Lung (tissue), 12 donors: Measurements from ENCODE around the gene GFRA1. TPM values are rescaled to one million over a fixed set of nuclear protein-coding genes. Genes with fewer than 3 reads are reported as not detected.

Experiments
- ATAC-seq: fragments of 200-7000 bp; cut with Tn5 transposase; one replicate; pipeline ENCODE4 v1.9.1; 2020; ENCODE audit warnings: moderate number of reproducible peaks; ENCODE audit not compliant: insufficient read depth, low FRiP score
- DNase-seq, 3 donors: peaks; one replicate each; pipeline ENCODE4 v3.0.0-alpha.2; 2013 to 2017
- H3K27ac ChIP-seq, 2 donors: one replicate each; pipeline ENCODE4 v1.5.1; 2013; ENCODE audit warnings: mild to moderate bottlenecking in 2 of 2, moderate library complexity in 2 of 2, control low read depth in 1 of 2, inconsistent platforms in 1 of 2, low read depth in 1 of 2, low read length in 1 of 2
- H3K27me3 ChIP-seq, 3 donors: one replicate each; pipeline ENCODE4 v1.5.1; 2013; ENCODE audit warnings: low read length in 2 of 3; ENCODE audit not compliant: control insufficient read depth in 3 of 3, insufficient read depth in 3 of 3
- H3K36me3 ChIP-seq, 4 donors: one replicate each; pipeline ENCODE4 v1.5.1; 2013; ENCODE audit warnings: low read length in 4 of 4, mild to moderate bottlenecking in 1 of 4, moderate library complexity in 1 of 4; ENCODE audit not compliant: control insufficient read depth in 4 of 4, insufficient read depth in 4 of 4
- H3K4me1 ChIP-seq, 5 donors: one replicate each; pipeline ENCODE4 v1.5.1; 2013; ENCODE audit warnings: low read length in 5 of 5, mild to moderate bottlenecking in 2 of 5, moderate library complexity in 1 of 5; ENCODE audit not compliant: control insufficient read depth in 5 of 5, insufficient read depth in 5 of 5
- H3K4me3 ChIP-seq: one replicate; pipeline ENCODE4 v1.5.1; 2013; ENCODE audit warnings: mild to moderate bottlenecking, control low read depth, moderate library complexity
- H3K9ac ChIP-seq, 2 donors: one replicate each; pipeline ENCODE4 v1.5.1; 2013; ENCODE audit warnings: low read length in 2 of 2, control low read depth in 1 of 2; ENCODE audit not compliant: insufficient read depth in 1 of 2
- H3K9me3 ChIP-seq, 4 donors: one replicate each; pipeline ENCODE4 v1.5.1; 2013; ENCODE audit warnings: low read length in 3 of 4, mild to moderate bottlenecking in 1 of 4, moderate library complexity in 1 of 4; ENCODE audit not compliant: control insufficient read depth in 4 of 4, insufficient read depth in 3 of 4
- WGBS, 2 donors: extraction: QIAGEN DNeasy Blood & Tissue Kit; methylation state at CpG; one replicate each; pipeline ENCODE4 v1.1.7; 2013; 5-methylcytosine and 5-hydroxymethylcytosine counted together
- polyA plus RNA-seq, 2 donors: library from polyadenylated mRNA; stranded (reverse); fragments of 200-250 nt; gene quantifications; one replicate each; pipeline ENCODE4 v1.2.1, GENCODE V29; 2013
- total RNA-seq, 2 donors: library from RNA; depleted of rRNA in 1 of 2; stranded (reverse); fragments of >200 nt in 1 of 2; gene quantifications; one replicate each; pipeline ENCODE4 v1.2.1, GENCODE V29; 2014 to 2021
- TF ChIP-seq, protein P1 (sequence below): IDR thresholded peaks from 2 replicates; pipeline ENCODE4 v1.5.1; 2012; ENCODE audit warnings: mild to moderate bottlenecking; ENCODE audit errors: control extremely low read depth, extremely low read depth
- donor health status: control.
- donor health status: control.
- donor health status: Bipolar disorder and iron deficiency.
- donor health status: healthy.
- donor health status: DM: yes; HTN: yes; CAD: no.

GFRA1 gene
- total and polyA plus RNA-seq, 4 donors = 0.51 to 30.4 (median 1.4) TPM

- Histone ChIP-seq H3K36me3 (no peaks in the 10 kb centered on the region), H3K9ac (no peak overlapping the region), H3K27me3 (no peaks in the 10 kb centered on the region), H3K27ac (no peak overlapping the region), H3K9me3 (peaks cover 0 to 5% (median 0%) of the 10 kb centered on the region in 4 donors), H3K4me3 (no peak overlapping the region), H3K4me1 (no peaks in the 10 kb centered on the region)
- DNase-seq = no peak
- TF ChIP-seq, protein P1, sequence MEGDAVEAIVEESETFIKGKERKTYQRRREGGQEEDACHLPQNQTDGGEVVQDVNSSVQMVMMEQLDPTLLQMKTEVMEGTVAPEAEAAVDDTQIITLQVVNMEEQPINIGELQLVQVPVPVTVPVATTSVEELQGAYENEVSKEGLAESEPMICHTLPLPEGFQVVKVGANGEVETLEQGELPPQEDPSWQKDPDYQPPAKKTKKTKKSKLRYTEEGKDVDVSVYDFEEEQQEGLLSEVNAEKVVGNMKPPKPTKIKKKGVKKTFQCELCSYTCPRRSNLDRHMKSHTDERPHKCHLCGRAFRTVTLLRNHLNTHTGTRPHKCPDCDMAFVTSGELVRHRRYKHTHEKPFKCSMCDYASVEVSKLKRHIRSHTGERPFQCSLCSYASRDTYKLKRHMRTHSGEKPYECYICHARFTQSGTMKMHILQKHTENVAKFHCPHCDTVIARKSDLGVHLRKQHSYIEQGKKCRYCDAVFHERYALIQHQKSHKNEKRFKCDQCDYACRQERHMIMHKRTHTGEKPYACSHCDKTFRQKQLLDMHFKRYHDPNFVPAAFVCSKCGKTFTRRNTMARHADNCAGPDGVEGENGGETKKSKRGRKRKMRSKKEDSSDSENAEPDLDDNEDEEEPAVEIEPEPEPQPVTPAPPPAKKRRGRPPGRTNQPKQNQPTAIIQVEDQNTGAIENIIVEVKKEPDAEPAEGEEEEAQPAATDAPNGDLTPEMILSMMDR = no peak
- ATAC-seq = no peak
- 78 to 80% methylated on average over 9 of the region's 9 CpGs for WGBS, 2 donors
Observed at GRCh38 chr10:116007256-116007891, 265.6 kb downstream of the GFRA1 start.

Other genes starting within 250 kb of the GFRA1 start
- gene CCDC172, start 51.2 kb upstream of the GFRA1 start, total RNA-seq = not detected
- not detected for gene CCDC172, start 51.2 kb upstream of the GFRA1 start, polyA plus RNA-seq
- gene PNLIPRP3, start 154.6 kb upstream of the GFRA1 start, total RNA-seq = not detected
- gene PNLIPRP3, start 154.6 kb upstream of the GFRA1 start, polyA plus RNA-seq = not detected